GM12878 (cell line): ENCODE measurements around the gene TBC1D24. TPM values are rescaled to one million over a fixed set of nuclear protein-coding genes. Genes with fewer than 3 reads are reported as not detected.
A peak's percentile ranks its signal among the peaks of the same experiment; 100 is the strongest.

Experiments used
- ATAC-seq: fragments of 200-7000 bp; cut with Tn5 transposase; 3 replicates; pipeline ENCODE4 v1.9.1; 2020; ENCODE audit warnings: mild to moderate bottlenecking, moderate library complexity
- BruUV-seq: library from RNA; stranded (reverse); fragments of 400-500 nt; replicated peaks from 2 replicates; lab custom pipeline; 2021; lab: Mats Ljungman, UMichigan
- CTCF ChIA-PET: fragments of 300-600 bp; sonication (Branson Sonifier 250); formaldehyde crosslinking; extraction: SDS; loops from one replicate; lab custom pipeline; 2021; ENCODE audit warnings: inconsistent platforms; lab: Yijun Ruan, JAX
- POLR2A ChIA-PET: fragments of 350-600 bp; formaldehyde crosslinking; extraction: SDS; loops from one replicate; lab custom pipeline; 2021; ENCODE audit warnings: inconsistent platforms; lab: Charles Lee
- RAD21 ChIA-PET: fragments of 300-600 bp; sonication (Branson Sonifier 250); formaldehyde crosslinking; loops from one replicate; lab custom pipeline; 2023; ENCODE audit warnings: antibody characterized with exemption; ENCODE audit not compliant: unreplicated experiment; lab: Charles Lee
- SMC1A ChIA-PET: fragments of 300-600 bp; sonication (Branson Sonifier 250); formaldehyde crosslinking; loops from one replicate; lab custom pipeline; 2023; ENCODE audit not compliant: unreplicated experiment, uncharacterized antibody; lab: Charles Lee
- DNase-seq: peaks from one replicate; pipeline ENCODE4 v3.0.0-alpha.2; 2011; ENCODE audit warnings: low read depth, low spot score
- FAIRE-seq: peaks from 3 replicates; lab custom pipeline; 2011; peaks lifted over from hg19 to GRCh38; lab: Jason Lieb, UNC
- H2AFZ ChIP-seq: 2 replicates; pipeline ENCODE4 v1.6.0; 2011; ENCODE audit warnings: low read depth, low read length, control low read depth; ENCODE audit not compliant: control insufficient read depth
- H3K27ac ChIP-seq: 2 replicates; pipeline ENCODE4 v1.5.1; 2011; ENCODE audit warnings: control low read depth; ENCODE audit not compliant: control insufficient read depth, insufficient read depth
- H3K27me3 ChIP-seq, 2 experiments: replicated peaks in 1 of 2; 2 replicates each; pipeline versions ENCODE4 v1.6.0 to v1.6.1; 2011; ENCODE audit warnings: low read length in 1 of 2; ENCODE audit not compliant: control insufficient read depth in 2 of 2, insufficient read depth in 2 of 2
- H3K36me3 ChIP-seq, 2 experiments: 2 replicates each; pipeline ENCODE4 v1.5.1; 2011; ENCODE audit warnings: low read length in 1 of 2; ENCODE audit not compliant: control insufficient read depth in 2 of 2, insufficient read depth in 2 of 2
- H3K4me1 ChIP-seq: 2 replicates; pipeline ENCODE4 v1.6.1; 2011; ENCODE audit warnings: mild to moderate bottlenecking, low read length, moderate library complexity, mixed read lengths; ENCODE audit not compliant: control insufficient read depth, insufficient read depth
- H3K4me2 ChIP-seq: 2 replicates; pipeline ENCODE4 v1.6.0; 2011; ENCODE audit warnings: control low read depth; ENCODE audit not compliant: control insufficient read depth, insufficient read depth
- H3K4me3 ChIP-seq: fragments of 200-600 bp; sonication (generic); 2 replicates; pipeline ENCODE4 v1.5.1; 2016
- H3K79me2 ChIP-seq: 2 replicates; pipeline ENCODE4 v1.6.0; 2011; ENCODE audit warnings: low read length; ENCODE audit not compliant: control insufficient read depth, insufficient read depth
- H3K9ac ChIP-seq: 2 replicates; pipeline ENCODE4 v1.8.0; 2011; ENCODE audit warnings: low read length, control low read depth, mixed read lengths; ENCODE audit not compliant: control insufficient read depth, insufficient read depth
- H3K9me3 ChIP-seq: replicated peaks from 3 replicates; pipeline ENCODE4 v1.5.1; 2011; ENCODE audit warnings: mild to moderate bottlenecking, low read length; ENCODE audit not compliant: control insufficient read depth, insufficient read depth
- H4K20me1 ChIP-seq: 2 replicates; pipeline ENCODE4 v1.6.0; 2011; ENCODE audit not compliant: control insufficient read depth, insufficient read depth
- ATF2 ChIP-seq: IDR thresholded peaks from 2 replicates; pipeline ENCODE4 v1.6.1; 2012; ENCODE audit warnings: low read length, inconsistent platforms
- BMI1 ChIP-seq: fragments of 450-650 bp; IDR thresholded peaks from 2 replicates; pipeline ENCODE4 v1.6.1; 2016; ENCODE audit warnings: mild to moderate bottlenecking, moderate library complexity, borderline replicate concordance
- HDGF ChIP-seq: fragments of 450-650 bp; IDR thresholded peaks from 2 replicates; pipeline ENCODE4 v1.6.1; 2016; ENCODE audit warnings: antibody characterized with exemption
- NFYA ChIP-seq: IDR thresholded peaks from 2 replicates; pipeline ENCODE4 v1.6.1; 2011; ENCODE audit warnings: low read depth, mild to moderate bottlenecking, low read length, improper control_type of control experiment, borderline replicate concordance
- NR2F1 ChIP-seq: fragments of 450-650 bp; conservative IDR thresholded peaks from 2 replicates; pipeline ENCODE4 v1.6.1; 2017; ENCODE audit warnings: mild to moderate bottlenecking
- PBX3 ChIP-seq: IDR thresholded peaks from 2 replicates; pipeline ENCODE4 v1.6.1; 2011; ENCODE audit warnings: mild to moderate bottlenecking, low read depth, low read length, moderate library complexity; ENCODE audit not compliant: insufficient replicate concordance
- POLR2A ChIP-seq: IDR thresholded peaks from 2 replicates; pipeline ENCODE4 v1.6.1; 2011; ENCODE audit warnings: low read depth, mild to moderate bottlenecking, low read length
- SIN3A ChIP-seq: IDR thresholded peaks from 2 replicates; pipeline ENCODE4 v1.6.1; 2012; ENCODE audit warnings: low read depth, low read length, improper control_type of control experiment
- SKIL ChIP-seq: fragments of 450-650 bp; IDR thresholded peaks from 2 replicates; pipeline ENCODE4 v1.6.1; 2017; ENCODE audit warnings: mild to moderate bottlenecking, low read depth, inconsistent platforms; ENCODE audit not compliant: poor library complexity, severe bottlenecking
- TCF3 ChIP-seq: IDR thresholded peaks from 2 replicates; pipeline ENCODE4 v1.6.1; 2012; ENCODE audit warnings: low read depth, mild to moderate bottlenecking, low read length, borderline replicate concordance; ENCODE audit not compliant: insufficient read depth
- TCF7 ChIP-seq: IDR thresholded peaks from 2 replicates; pipeline ENCODE4 v1.6.1; 2014; ENCODE audit warnings: antibody characterized with exemption, borderline replicate concordance
- WGBS: methylation state at CpG from one replicate; pipeline ENCODE4 v1.1.6; 2016; ENCODE audit warnings: low lambda C conversion rate; ENCODE audit not compliant: insufficient replicate concordance, insufficient coverage; ENCODE audit errors: missing lambda C conversion rate; 5-methylcytosine and 5-hydroxymethylcytosine counted together
- in situ Hi-C: fragments of 300-500 bp; cut with MboI; formaldehyde crosslinking; loops from 9 replicates; pipeline ENCODE4 v1.14.3; 2018; ENCODE audit warnings: mixed read lengths
- intact Hi-C: fragments of 100-400 bp; cut with micrococcal nuclease; formaldehyde crosslinking; loops from one replicate; pipeline ENCODE4 v1.14.2; 2022; ENCODE audit not compliant: unreplicated experiment
- polyA plus RNA-seq, 11 experiments: library from polyadenylated mRNA; depleted of rRNA in 4 of 11; unstranded in 6 of 11; stranded (reverse) in 5 of 11; fragments of >200 nt; fragmentation: Nextera tagmentation in 4 of 11; fragmentation: Illumina TruSeq in 1 of 11; extraction: Ambion mirVana in 4 of 11; extraction: Trizol in 1 of 11; gene quantifications; 1 replicate in 1 of 11; 2 replicates in 10 of 11; pipeline versions ENCODE4 v1.2.1 to v1.2.3, GENCODE V29; 2011 to 2016; ENCODE audit warnings: inconsistent platforms in 2 of 11, missing spikeins in 2 of 11, low read depth in 1 of 11
- total RNA-seq, 4 experiments: library from RNA; depleted of rRNA in 3 of 4; stranded (reverse); fragments of >200 nt in 3 of 4; fragmentation: Illumina TruSeq in 1 of 4; extraction: Trizol in 1 of 4; gene quantifications; 2 replicates each; pipeline versions ENCODE4 v1.2.1 to v1.2.3, GENCODE V29; 2013 to 2021
- TF ChIP-seq, protein P1 (sequence below): fragments of 450-650 bp; IDR thresholded peaks from 2 replicates; pipeline ENCODE4 v1.6.1; 2017; ENCODE audit warnings: antibody characterized with exemption, mild to moderate bottlenecking, moderate library complexity

TBC1D24 gene
- total and polyA plus RNA-seq, 10 of the 15 experiments (the other 5 are each of a cell fraction or from before 2014, with no cell fraction given), result 1.1 to 9.6 (median 4.5) TPM

- TF ChIP-seq HDGF, result no peak
- no peak for TF ChIP-seq PBX3
- TF ChIP-seq SIN3A, result no peak
- no peak for TF ChIP-seq SKIL
- no peak for TF ChIP-seq TCF7
These were observed 26.9 kb upstream of the TBC1D24 start (continued) for GRCh38 chr16:2447920-2448583.

DNA sequence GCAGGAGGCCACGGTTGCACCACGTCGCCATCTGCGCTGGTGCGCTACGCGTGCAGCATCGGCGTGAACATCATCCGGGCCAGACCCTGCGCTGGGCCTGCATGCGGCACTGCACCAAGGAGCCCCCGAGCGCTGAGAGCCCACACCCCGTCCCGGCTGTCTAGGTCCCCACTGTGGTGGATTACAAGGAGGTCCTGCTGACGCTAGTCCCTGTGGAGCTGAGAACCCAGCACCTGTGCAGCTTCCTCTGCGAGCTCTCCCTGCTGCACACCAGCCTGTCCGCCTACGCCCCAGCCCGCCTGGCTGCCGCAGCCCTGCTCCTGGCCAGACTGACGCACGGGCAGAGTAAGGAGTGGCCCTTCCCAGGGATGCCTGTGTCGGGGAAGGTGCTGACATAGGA, 25.8 kb upstream of the TBC1D24 start:
- no TSS peak for BruUV-seq
- Histone ChIP-seq H3K79me2 (no peaks in the 10 kb centered on the region), H2AFZ (no peak overlapping the region), H3K9me3 (no peaks in the 10 kb centered on the region), H3K9ac (no peak overlapping the region), H3K4me2 (no peak overlapping the region), H3K4me3 (no peak overlapping the region), H3K27me3 (no peaks in the 10 kb centered on the region), H3K36me3 (peaks cover 32 to 59% of the 10 kb centered on the region in 2 experiments), H3K27ac (no peak overlapping the region), H4K20me1 (no peaks in the 10 kb centered on the region), H3K4me1 (no peaks in the 10 kb centered on the region)
- no peak for TF ChIP-seq BMI1
- no peak for TF ChIP-seq NFYA
- no peak for TF ChIP-seq ATF2
- TF ChIP-seq, protein P1, sequence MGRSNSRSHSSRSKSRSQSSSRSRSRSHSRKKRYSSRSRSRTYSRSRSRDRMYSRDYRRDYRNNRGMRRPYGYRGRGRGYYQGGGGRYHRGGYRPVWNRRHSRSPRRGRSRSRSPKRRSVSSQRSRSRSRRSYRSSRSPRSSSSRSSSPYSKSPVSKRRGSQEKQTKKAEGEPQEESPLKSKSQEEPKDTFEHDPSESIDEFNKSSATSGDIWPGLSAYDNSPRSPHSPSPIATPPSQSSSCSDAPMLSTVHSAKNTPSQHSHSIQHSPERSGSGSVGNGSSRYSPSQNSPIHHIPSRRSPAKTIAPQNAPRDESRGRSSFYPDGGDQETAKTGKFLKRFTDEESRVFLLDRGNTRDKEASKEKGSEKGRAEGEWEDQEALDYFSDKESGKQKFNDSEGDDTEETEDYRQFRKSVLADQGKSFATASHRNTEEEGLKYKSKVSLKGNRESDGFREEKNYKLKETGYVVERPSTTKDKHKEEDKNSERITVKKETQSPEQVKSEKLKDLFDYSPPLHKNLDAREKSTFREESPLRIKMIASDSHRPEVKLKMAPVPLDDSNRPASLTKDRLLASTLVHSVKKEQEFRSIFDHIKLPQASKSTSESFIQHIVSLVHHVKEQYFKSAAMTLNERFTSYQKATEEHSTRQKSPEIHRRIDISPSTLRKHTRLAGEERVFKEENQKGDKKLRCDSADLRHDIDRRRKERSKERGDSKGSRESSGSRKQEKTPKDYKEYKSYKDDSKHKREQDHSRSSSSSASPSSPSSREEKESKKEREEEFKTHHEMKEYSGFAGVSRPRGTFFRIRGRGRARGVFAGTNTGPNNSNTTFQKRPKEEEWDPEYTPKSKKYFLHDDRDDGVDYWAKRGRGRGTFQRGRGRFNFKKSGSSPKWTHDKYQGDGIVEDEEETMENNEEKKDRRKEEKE, result no peak
- TF ChIP-seq POLR2A, result peak; percentile 40; the same call in 1 of the 2 replicates
- TF ChIP-seq TCF3, result no peak
- no peak for TF ChIP-seq NR2F1
- DNase-seq (no peak), ATAC-seq (no peak), FAIRE-seq (no peak)
- POLR2A ChIA-PET, result no interaction called here
- 94% methylated on average over 18 of the region's 25 CpGs for WGBS
- CTCF ChIA-PET, result interaction anchor here (1.0 kb wide), 1 partner anchor 38 kb away, joined by 3 read pairs; no protein-coding TSS in a partner anchor
- RAD21 ChIA-PET, result no interaction called here
- in situ Hi-C loops, result no loop called here
- intact Hi-C loops, result no loop called here
- SMC1A ChIA-PET, result no interaction called here
